K562 (cell line): Measurements from ENCODE around the gene PLEKHN1. TPM values are rescaled to one million over a fixed set of nuclear protein-coding genes. Genes with fewer than 3 reads are reported as not detected.

Source experiments
- ATF1 ChIP-seq, 2 experiments: fragments of 450-650 bp in 1 of 2; IDR thresholded peaks; 2 replicates each; pipeline ENCODE4 v1.6.1; 2016; ENCODE audit warnings: missing compliant biosample characterization in 1 of 2, missing genetic modification characterization in 1 of 2
- FOSL1 ChIP-seq: fragments of 200-800 bp; sonication (Bioruptor generic); conservative IDR thresholded peaks from 2 replicates; pipeline ENCODE4 v1.6.1; 2016; ENCODE audit warnings: missing genetic modification characterization, missing compliant biosample characterization
- GABPB1 ChIP-seq: sonication (generic); formaldehyde crosslinking; IDR thresholded peaks from 2 replicates; pipeline ENCODE4 v1.8.0; 2022; ENCODE audit warnings: mild to moderate bottlenecking, missing genetic modification reagents
- GTF3C2 ChIP-seq: IDR thresholded peaks from 3 replicates; pipeline ENCODE4 v1.6.1; 2011; ENCODE audit warnings: borderline replicate concordance, mild to moderate bottlenecking, moderate library complexity; ENCODE audit not compliant: insufficient read length; ENCODE audit errors: extremely low read depth
- ID3 ChIP-seq, 2 experiments: fragments of 250-450 bp in 1 of 2; fragments of 450-650 bp in 1 of 2; sonication (Bioruptor Pico) in 1 of 2; IDR thresholded peaks; 2 replicates each; pipeline versions ENCODE4 v1.6.1 to v1.8.0; 2016 to 2021; ENCODE audit warnings: mild to moderate bottlenecking in 2 of 2, moderate library complexity in 2 of 2, missing compliant biosample characterization in 1 of 2, missing genetic modification characterization in 1 of 2
- JUN ChIP-seq, 2 experiments: sonication (generic) in 1 of 2; formaldehyde crosslinking in 1 of 2; IDR thresholded peaks; 2 replicates each; pipeline versions ENCODE4 v1.6.1 to v1.8.0; 2012 to 2022; ENCODE audit warnings: borderline replicate concordance in 2 of 2, mild to moderate bottlenecking in 2 of 2, improper control_type of control experiment in 1 of 2, low read depth in 1 of 2, low read length in 1 of 2, missing genetic modification reagents in 1 of 2
- KLF6 ChIP-seq: fragments of 250-450 bp; sonication (Bioruptor Pico); IDR thresholded peaks from 2 replicates; pipeline ENCODE4 v1.4.0; 2020; ENCODE audit warnings: mild to moderate bottlenecking, moderate library complexity, borderline replicate concordance
- NFYB ChIP-seq: IDR thresholded peaks from 2 replicates; pipeline ENCODE4 v1.6.1; 2011; ENCODE audit warnings: mild to moderate bottlenecking, moderate library complexity; ENCODE audit not compliant: insufficient read length; ENCODE audit errors: extremely low read depth
- THRAP3 ChIP-seq: fragments of 450-650 bp; IDR thresholded peaks from 2 replicates; pipeline ENCODE4 v1.6.1; 2016; ENCODE audit warnings: mild to moderate bottlenecking, inconsistent platforms, borderline replicate concordance
- TSHZ1 ChIP-seq: fragments of 250-450 bp; sonication (Bioruptor Pico); IDR thresholded peaks from 2 replicates; pipeline ENCODE4 v1.4.0; 2020; ENCODE audit warnings: mild to moderate bottlenecking, moderate library complexity
- ZNF449 ChIP-seq: fragments of 250-450 bp; sonication (Bioruptor Pico); IDR thresholded peaks from 2 replicates; pipeline ENCODE4 v1.8.0; 2022; ENCODE audit warnings: moderate library complexity, mild to moderate bottlenecking, inconsistent platforms
- polyA plus RNA-seq, 8 experiments: library from polyadenylated mRNA; depleted of rRNA in 4 of 8; stranded (reverse) in 5 of 8; unstranded in 3 of 8; fragments of >200 nt; fragmentation: Nextera tagmentation in 2 of 8; fragmentation: Illumina TruSeq in 1 of 8; extraction: Ambion mirVana in 2 of 8; extraction: Trizol in 1 of 8; gene quantifications; 2 replicates each; pipeline versions ENCODE4 v1.2.1 to v1.2.3, GENCODE V29; 2011 to 2014; ENCODE audit warnings: inconsistent platforms in 1 of 8, missing spikeins in 1 of 8
- total RNA-seq, 7 experiments: library from RNA; depleted of rRNA in 6 of 7; stranded (reverse); fragments of >200 nt in 6 of 7; fragmentation: Illumina TruSeq in 2 of 7; extraction: Trizol in 2 of 7; gene quantifications; 2 replicates each; pipeline versions ENCODE4 v1.2.1 to v1.2.3, GENCODE V29; 2011 to 2021; ENCODE audit warnings: low replicate concordance in 1 of 7

The PLEKHN1 gene
- total and polyA plus RNA-seq, 9 of the 15 experiments (the other 6 are each of a cell fraction or from before 2014, with no cell fraction given): 0.07 to 1.5 (median 0.13) TPM; not detected in 2

GRCh38 chr1:958823-959730 is 7.2 kb upstream of the PLEKHN1 start, which contains the start of gene NOC2L (continued):
- TF ChIP-seq JUN (IDR thresholded peaks at IDR 0.05; ENCODE audit: borderline replicate concordance, low read depth, low read length) (0 out of 2 replicates have a peak, but pooled peaks have one; percentile 38), JUN (CRISPR knock-in tag; IDR thresholded peaks at IDR 0.05; ENCODE audit: borderline replicate concordance) (no peak), NFYB (no peak), KLF6 (CRISPR knock-in tag) (no peak), FOSL1 (tag) (no peak), GABPB1 (peak; percentile 92), GTF3C2 (no peak), THRAP3 (no peak), TSHZ1 (CRISPR knock-in tag) (no peak), ZNF449 (CRISPR knock-in tag) (no peak), ID3 (CRISPR knock-in tag; IDR thresholded peaks at IDR 0.05) (no peak), ID3 (tag; IDR thresholded peaks at IDR 0.05) (no peak), ATF1 (CRISPR knock-in tag; IDR thresholded peaks at IDR 0.05) (no peak), ATF1 (tag; IDR thresholded peaks at IDR 0.05) (peak; percentile 83)
